ENCODE results near the gene ACAP2. TPM values are rescaled to one million over a fixed set of nuclear protein-coding genes. Genes with fewer than 3 reads are reported as not detected.
"Not testable (repeated sequence)": the region's sequence is repeated elsewhere in the genome, so short reads cannot be mapped to it uniquely, and the experiment has no call there.

Gene ACAP2
- total RNA-seq, 1 donor, result 143 TPM

GRCh38 chr3:195306369-195306768, 136.5 kb downstream of the ACAP2 start:
- Histone ChIP-seq H3K27me3 (ENCODE audit: insufficient read depth, low read length) (no peaks in the 10 kb centered on the region), H3K9me3 (ENCODE audit: low read depth, low read length) (no peaks in the 10 kb centered on the region), H3K4me3 (ENCODE audit: low read length) (no peak overlapping the region), H3K4me1 (ENCODE audit: insufficient read depth, low read length) (no peaks in the 10 kb centered on the region)

- H3K27me3 ChIP-seq (ENCODE audit: insufficient read depth, low read length), result no peaks in the 10 kb centered on the region
- no peak overlapping the region for H3K4me3 ChIP-seq (ENCODE audit: low read length)
- H3K4me1 ChIP-seq (ENCODE audit: insufficient read depth, low read length), result no peaks in the 10 kb centered on the region
- H3K9me3 ChIP-seq (ENCODE audit: low read depth, low read length), result no peaks in the 10 kb centered on the region
Measured at GRCh38 chr3:195302431-195302830, 140.4 kb downstream of the ACAP2 start.

- H3K4me1 ChIP-seq (ENCODE audit: insufficient read depth, low read length), result no peaks in the 10 kb centered on the region
- H3K9me3 ChIP-seq (ENCODE audit: low read depth, low read length), result no peaks in the 10 kb centered on the region
- H3K4me3 ChIP-seq (ENCODE audit: low read length), result no peak overlapping the region
- H3K27me3 ChIP-seq (ENCODE audit: insufficient read depth, low read length), result no peaks in the 10 kb centered on the region
Measured at GRCh38 chr3:195297446-195297845, 145.4 kb downstream of the ACAP2 start.

- Histone ChIP-seq H3K27me3 (ENCODE audit: insufficient read depth, low read length) (no peaks in the 10 kb centered on the region), H3K9me3 (ENCODE audit: low read depth, low read length) (no peaks in the 10 kb centered on the region), H3K4me3 (ENCODE audit: low read length) (no peak overlapping the region)
Measured at GRCh38 chr3:195296662-195297061, 146.2 kb downstream of the ACAP2 start.

GRCh38 chr3:195291121-195291520, 151.7 kb downstream of the ACAP2 start:
- H3K4me3 ChIP-seq (ENCODE audit: low read length), result no peak overlapping the region
- H3K9me3 ChIP-seq (ENCODE audit: low read depth, low read length), result no peaks in the 10 kb centered on the region

More at GRCh38 chr3:195296662-195297061, 146.2 kb downstream of the ACAP2 start:
- no peaks in the 10 kb centered on the region for H3K4me1 ChIP-seq (ENCODE audit: insufficient read depth, low read length)

GRCh38 chr3:195290643-195291042, 152.2 kb downstream of the ACAP2 start:
- not testable (repeated sequence) for H3K4me1 ChIP-seq (ENCODE audit: insufficient read depth, low read length); H3K27me3 ChIP-seq (ENCODE audit: insufficient read depth, low read length); H3K9me3 ChIP-seq (ENCODE audit: low read depth, low read length); H3K4me3 ChIP-seq (ENCODE audit: low read length)

More at GRCh38 chr3:195291121-195291520, 151.7 kb downstream of the ACAP2 start:
- Histone ChIP-seq H3K27me3 (ENCODE audit: insufficient read depth, low read length) (no peaks in the 10 kb centered on the region), H3K4me1 (ENCODE audit: insufficient read depth, low read length) (no peaks in the 10 kb centered on the region)

- no peaks in the 10 kb centered on the region for H3K27me3 ChIP-seq (ENCODE audit: insufficient read depth, low read length)
- H3K9me3 ChIP-seq (ENCODE audit: low read depth, low read length), result no peaks in the 10 kb centered on the region
- H3K4me1 ChIP-seq (ENCODE audit: insufficient read depth, low read length), result no peaks in the 10 kb centered on the region
- H3K4me3 ChIP-seq (ENCODE audit: low read length), result no peak overlapping the region
Measured at GRCh38 chr3:195286115-195286872, 156.5 kb downstream of the ACAP2 start.

- Histone ChIP-seq H3K9me3 (ENCODE audit: low read depth, low read length) (no peaks in the 10 kb centered on the region), H3K4me3 (ENCODE audit: low read length) (no peak overlapping the region), H3K27me3 (ENCODE audit: insufficient read depth, low read length) (no peaks in the 10 kb centered on the region), H3K4me1 (ENCODE audit: insufficient read depth, low read length) (no peaks in the 10 kb centered on the region)
Measured at GRCh38 chr3:195285372-195285771, 157.4 kb downstream of the ACAP2 start.

GRCh38 chr3:195284842-195285241, 158.0 kb downstream of the ACAP2 start:
- Histone ChIP-seq H3K4me1 (ENCODE audit: insufficient read depth, low read length) (no peaks in the 10 kb centered on the region), H3K27me3 (ENCODE audit: insufficient read depth, low read length) (no peaks in the 10 kb centered on the region), H3K4me3 (ENCODE audit: low read length) (no peak overlapping the region)

GRCh38 chr3:195282961-195283360, 159.9 kb downstream of the ACAP2 start:
- Histone ChIP-seq H3K27me3 (ENCODE audit: insufficient read depth, low read length) (no peaks in the 10 kb centered on the region), H3K4me1 (ENCODE audit: insufficient read depth, low read length) (no peaks in the 10 kb centered on the region), H3K9me3 (ENCODE audit: low read depth, low read length) (no peaks in the 10 kb centered on the region), H3K4me3 (ENCODE audit: low read length) (no peak overlapping the region)

More at GRCh38 chr3:195284842-195285241, 158.0 kb downstream of the ACAP2 start:
- no peaks in the 10 kb centered on the region for H3K9me3 ChIP-seq (ENCODE audit: low read depth, low read length)

- peaks cover 20% of the 10 kb centered on the region for H3K4me1 ChIP-seq (ENCODE audit: insufficient read depth, low read length)
- H3K4me3 ChIP-seq (ENCODE audit: low read length), result no peak overlapping the region
- H3K9me3 ChIP-seq (ENCODE audit: low read depth, low read length), result no peaks in the 10 kb centered on the region
- H3K27me3 ChIP-seq (ENCODE audit: insufficient read depth, low read length), result no peaks in the 10 kb centered on the region
Measured at GRCh38 chr3:195274259-195274966, 168.4 kb downstream of the ACAP2 start.

GRCh38 chr3:195271410-195272243, 171.2 kb downstream of the ACAP2 start:
- peaks cover 27% of the 10 kb centered on the region for H3K4me1 ChIP-seq (ENCODE audit: insufficient read depth, low read length)
- H3K9me3 ChIP-seq (ENCODE audit: low read depth, low read length), result no peaks in the 10 kb centered on the region
- peak overlapping the region; percentile 81 for H3K4me3 ChIP-seq (ENCODE audit: low read length)
- no peaks in the 10 kb centered on the region for H3K27me3 ChIP-seq (ENCODE audit: insufficient read depth, low read length)

- H3K4me3 ChIP-seq (ENCODE audit: low read length), result peak within 1 kb of the TSS; percentile 81
- no peaks in the 10 kb centered on the region for H3K27me3 ChIP-seq (ENCODE audit: insufficient read depth, low read length)
- H3K4me1 ChIP-seq (ENCODE audit: insufficient read depth, low read length), result peaks cover 27% of the 10 kb centered on the region
- no peaks in the 10 kb centered on the region for H3K9me3 ChIP-seq (ENCODE audit: low read depth, low read length)
Measured at GRCh38 chr3:195270817-195271409, 171.9 kb downstream of the ACAP2 start, which contains the start of gene XXYLT1. Gene XXYLT1, minus strand, starts transcription at chr3:195271159. Its CDS starts 101 bp downstream, at chr3:195271058.

- peak overlapping the region; percentile 81 for H3K4me3 ChIP-seq (ENCODE audit: low read length)
- no peaks in the 10 kb centered on the region for H3K9me3 ChIP-seq (ENCODE audit: low read depth, low read length)
- H3K4me1 ChIP-seq (ENCODE audit: insufficient read depth, low read length), result peaks cover 27% of the 10 kb centered on the region
- H3K27me3 ChIP-seq (ENCODE audit: insufficient read depth, low read length), result no peaks in the 10 kb centered on the region
Measured at GRCh38 chr3:195270079-195270816, 172.6 kb downstream of the ACAP2 start.

Data from mononuclear cell (primary cell).